ENCODE data around the gene CMC2. TPM values are rescaled to one million over a fixed set of nuclear protein-coding genes. Genes with fewer than 3 reads are reported as not detected.

Gene CMC2
- total RNA-seq = 130 TPM
- long read RNA-seq, full-length matches to known transcripts = 31 of 48 reads
- long read RNA-seq, partial matches to known transcripts = 0 of 48 reads
- long read RNA-seq, other reads (novel, unspliced or antisense) = 17 of 48 reads

DNA sequence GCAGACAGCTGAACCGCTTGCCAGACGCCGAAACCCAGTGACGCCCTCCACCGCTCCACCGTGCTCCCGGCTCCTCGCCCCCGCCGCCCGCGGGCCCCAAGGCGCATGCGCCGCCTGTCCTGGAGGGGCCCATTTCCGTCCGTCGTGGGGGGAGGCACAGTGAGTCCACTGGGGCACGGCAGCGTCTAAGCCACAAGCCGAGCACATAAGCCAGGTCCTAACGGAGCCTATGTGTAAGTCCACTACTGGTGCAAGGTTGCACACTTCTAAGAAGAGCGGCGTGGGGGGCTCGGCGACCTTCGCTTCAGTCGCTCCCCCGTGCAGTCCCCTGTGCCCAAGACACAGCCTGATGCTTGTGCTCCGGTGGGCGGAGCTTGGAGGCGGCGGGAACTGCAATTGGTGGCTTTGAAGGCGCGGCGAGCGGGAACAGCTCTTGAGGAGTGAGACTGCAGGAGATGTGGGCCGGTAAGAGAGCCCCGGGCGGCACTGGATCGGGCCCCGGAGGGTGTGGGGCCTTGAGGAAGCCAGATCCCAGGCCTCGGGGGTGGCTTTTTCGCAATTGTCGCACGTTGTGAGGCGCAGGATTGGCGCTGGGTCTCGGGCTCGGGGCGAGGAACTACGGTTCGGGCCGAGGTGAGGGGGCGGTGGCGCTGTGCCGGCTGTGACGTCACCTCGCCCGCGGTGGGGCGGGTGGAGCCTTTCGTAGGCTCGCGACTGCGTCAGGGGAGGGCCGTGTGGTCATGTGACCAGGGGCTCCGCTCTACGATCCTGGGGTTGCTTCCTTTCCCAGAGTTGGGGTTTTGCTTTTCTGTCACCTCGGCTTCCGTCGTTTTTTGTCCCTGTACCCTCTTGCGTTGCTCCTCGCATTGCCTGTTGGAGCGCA lies at the start of gene CMC2, which contains the start of gene CENPN:
TSS of gene CMC2 (minus strand) at position 73 of the 883 bp plus-strand sequence. CDS start 9,491 bp downstream, outside the sequence.
TSS of gene CENPN (plus strand) at position 402 of the 883 bp plus-strand sequence. CDS start 4,726 bp downstream, outside the sequence.
- DNase-seq (ENCODE audit: missing footprints) (peak; percentile 99), ATAC-seq (peak; percentile 97)
- intact Hi-C loops (cut with DNase I) = loop anchor here (2.0 to 10.0 kb wide), 2 partner anchors 70 to 728 kb away; partner anchors contain the start of gene C16orf46

DNA sequence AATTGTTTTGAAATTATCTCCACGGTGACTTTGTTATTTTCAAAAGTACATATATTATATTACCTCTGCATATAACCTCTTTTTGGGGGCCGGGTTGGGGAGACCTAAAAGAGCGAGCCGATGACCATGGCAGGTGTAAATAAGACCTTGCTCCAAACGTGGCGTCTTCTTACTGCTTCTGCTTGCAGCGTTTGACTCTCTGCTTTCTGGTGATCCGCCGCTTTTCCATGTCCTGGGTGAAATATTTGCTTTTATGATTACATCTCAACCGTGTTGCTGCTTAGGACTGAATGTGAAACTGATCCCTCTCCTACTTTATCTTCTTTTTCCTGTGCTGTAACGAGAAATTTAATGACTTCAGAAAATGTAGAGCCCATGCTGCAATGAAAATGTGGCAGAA lies 47.1 kb upstream of the CMC2 start:
- intact Hi-C loops (cut with DNase I) = no loop called here
- ATAC-seq = no peak
- DNase-seq (ENCODE audit: missing footprints) = no peak

DNA sequence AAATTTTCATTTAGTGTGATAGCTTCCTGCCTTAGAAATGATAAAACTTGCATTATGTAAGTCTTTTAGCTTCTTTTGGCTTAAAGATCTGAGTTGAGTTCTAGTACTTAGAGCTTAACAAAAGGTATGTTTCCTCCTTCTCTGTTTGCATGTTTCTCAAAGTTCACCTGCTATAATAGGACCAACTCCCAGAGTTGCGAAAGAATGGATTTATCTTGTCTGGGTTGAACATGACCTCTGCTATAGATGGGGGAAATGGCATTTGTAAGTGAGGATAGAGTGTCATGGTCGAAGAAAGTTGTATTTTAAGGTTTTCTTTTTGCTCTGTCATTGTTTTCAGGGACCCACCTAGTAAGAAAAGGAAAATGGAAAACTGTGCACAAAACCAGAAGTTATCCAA lies 36.1 kb upstream of the CMC2 start:
- intact Hi-C loops (cut with DNase I) = no loop called here
- ATAC-seq = no peak

DNA sequence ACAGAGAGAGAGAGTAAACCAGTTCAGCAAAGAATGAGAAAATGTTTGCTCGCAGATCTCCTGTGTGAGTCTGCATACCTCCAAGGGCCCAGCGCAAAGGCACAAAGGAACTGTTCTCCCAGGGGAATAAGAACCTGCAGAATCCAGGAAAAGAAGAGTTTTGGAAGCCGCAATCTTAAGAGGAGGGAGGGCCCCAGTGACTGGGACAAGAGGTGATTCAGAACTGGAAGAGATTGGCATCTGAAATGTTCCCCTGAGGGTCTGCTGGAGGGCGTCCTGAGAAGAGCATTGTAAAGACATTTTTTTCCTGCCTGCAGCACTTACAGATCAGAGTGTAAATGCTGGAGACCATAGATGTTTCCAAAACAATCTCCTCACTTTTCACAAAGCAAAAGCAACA lies 35.0 kb upstream of the CMC2 start:
- DNase-seq (ENCODE audit: missing footprints) (no peak), ATAC-seq (no peak)
- intact Hi-C loops (cut with DNase I) = no loop called here

More for the DNA sequence above, 36.1 kb upstream of the CMC2 start:
- DNase-seq (ENCODE audit: missing footprints) = no peak

DNA sequence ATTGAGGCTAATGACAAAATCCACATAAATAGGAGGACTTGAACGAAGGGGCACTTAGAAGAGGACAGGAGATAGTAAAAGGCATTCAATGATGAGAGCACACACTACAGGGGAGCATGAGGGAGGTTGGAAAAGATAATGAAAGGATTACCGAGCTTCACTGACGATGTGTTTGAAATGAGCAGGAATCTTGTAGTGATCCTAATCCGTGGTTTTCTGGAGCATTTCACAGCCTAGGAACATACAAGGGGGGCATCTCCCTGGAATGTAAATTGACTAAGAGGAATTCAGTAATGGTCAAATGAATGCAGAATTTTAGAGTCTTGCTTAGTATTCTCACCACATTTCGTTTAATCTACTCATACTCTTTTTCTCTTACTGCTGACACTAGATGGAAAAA lies 34.2 kb upstream of the CMC2 start:
- no peak for DNase-seq (ENCODE audit: missing footprints)
- intact Hi-C loops (cut with DNase I) = no loop called here
- ATAC-seq = no peak

DNA sequence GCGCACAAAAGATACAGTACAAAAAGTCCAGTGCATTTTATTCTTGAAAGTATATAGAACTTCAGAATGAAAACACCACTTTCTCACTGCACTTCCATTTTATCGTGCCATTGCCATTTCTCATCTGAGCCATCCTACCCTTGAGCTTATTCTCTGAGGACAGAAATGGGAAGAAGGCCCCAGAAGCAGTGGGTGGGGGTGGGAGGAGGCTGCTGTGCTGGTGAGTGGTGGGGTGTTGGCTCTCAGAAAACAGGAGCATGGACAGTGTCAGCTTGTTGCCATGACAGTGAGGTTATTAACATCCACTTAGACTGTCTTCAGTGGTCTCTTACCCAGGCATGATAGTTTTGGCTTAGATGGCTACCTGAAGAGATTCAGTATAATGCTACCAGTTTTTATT lies 33.4 kb upstream of the CMC2 start:
- DNase-seq (ENCODE audit: missing footprints) (no peak), ATAC-seq (no peak)
- intact Hi-C loops (cut with DNase I) = no loop called here

DNA sequence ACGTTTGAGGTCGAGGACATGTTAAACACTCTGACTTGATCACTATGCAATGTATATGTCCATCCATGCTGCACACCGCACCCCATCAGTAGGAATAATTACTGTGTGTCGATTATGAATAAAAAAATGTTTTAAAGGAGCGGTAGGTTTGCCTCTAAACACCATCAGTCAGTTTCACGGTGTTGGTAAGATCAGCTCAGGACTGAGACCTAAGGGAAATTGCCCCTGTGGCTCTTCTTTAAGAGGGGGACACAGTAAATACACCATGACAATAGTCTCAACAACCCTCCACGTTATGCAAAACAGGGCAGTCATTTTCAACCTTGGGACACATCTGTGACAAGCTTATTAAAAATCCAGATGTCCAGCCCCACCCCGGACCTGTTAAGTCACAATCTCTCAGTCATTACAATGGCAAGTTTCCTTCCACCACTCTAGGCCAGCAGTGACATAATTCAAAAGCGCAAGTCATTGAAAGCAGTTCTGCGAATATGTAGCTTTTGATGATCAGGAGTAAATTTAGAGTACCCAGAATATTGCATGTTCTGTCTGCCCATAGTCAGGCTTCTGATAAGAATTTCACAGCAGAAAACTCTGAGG lies 30.2 kb upstream of the CMC2 start:
- intact Hi-C loops (cut with DNase I) = loop anchor here (2.0 to 10.0 kb wide), 3 partner anchors 40 to 280 kb away; partner anchors contain the start of gene C16orf46
- ATAC-seq (no peak), DNase-seq (ENCODE audit: missing footprints) (no peak)

DNA sequence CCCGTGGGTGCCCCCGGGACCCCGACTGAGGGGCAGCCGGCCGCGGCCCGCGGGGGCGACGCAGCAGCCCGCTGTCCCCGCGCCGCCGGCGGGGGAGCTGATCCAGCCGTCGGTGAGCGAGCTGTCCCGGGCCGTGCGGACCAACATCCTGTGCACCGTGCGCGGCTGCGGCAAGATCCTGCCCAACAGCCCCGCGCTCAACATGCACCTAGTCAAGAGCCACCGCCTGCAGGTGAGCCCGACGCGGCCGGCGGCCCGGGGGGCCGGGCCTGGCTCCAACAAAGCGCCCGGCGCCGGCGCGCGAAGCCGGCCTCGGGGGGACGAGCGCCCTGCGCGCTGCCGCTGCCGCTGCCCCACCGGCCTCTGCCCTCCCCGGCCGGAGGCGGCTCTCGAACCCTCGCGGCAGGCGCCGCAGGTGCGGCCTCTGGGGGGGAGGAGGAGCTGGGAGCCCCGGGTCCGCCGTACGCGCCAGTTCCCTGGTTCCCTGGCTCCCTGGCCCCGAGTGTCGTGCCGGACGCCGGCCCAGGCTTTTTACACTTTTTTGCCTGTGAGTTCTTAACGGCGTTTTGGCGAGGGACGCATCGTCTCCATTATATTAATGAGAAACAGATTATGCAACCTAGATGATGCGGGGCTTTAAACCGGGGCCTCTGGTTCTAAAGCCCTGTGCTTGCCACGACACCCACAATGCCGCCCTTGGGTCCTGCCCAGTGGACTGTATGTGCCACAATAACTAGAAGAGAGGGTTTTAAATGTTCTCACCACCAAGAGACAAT lies 29.5 kb upstream of the CMC2 start:
- ATAC-seq = peak; percentile 30
- intact Hi-C loops (cut with DNase I) = loop anchor here (1.0 to 10.0 kb wide), 4 partner anchors 41 to 702 kb away; partner anchors contain the start of gene C16orf46

DNA sequence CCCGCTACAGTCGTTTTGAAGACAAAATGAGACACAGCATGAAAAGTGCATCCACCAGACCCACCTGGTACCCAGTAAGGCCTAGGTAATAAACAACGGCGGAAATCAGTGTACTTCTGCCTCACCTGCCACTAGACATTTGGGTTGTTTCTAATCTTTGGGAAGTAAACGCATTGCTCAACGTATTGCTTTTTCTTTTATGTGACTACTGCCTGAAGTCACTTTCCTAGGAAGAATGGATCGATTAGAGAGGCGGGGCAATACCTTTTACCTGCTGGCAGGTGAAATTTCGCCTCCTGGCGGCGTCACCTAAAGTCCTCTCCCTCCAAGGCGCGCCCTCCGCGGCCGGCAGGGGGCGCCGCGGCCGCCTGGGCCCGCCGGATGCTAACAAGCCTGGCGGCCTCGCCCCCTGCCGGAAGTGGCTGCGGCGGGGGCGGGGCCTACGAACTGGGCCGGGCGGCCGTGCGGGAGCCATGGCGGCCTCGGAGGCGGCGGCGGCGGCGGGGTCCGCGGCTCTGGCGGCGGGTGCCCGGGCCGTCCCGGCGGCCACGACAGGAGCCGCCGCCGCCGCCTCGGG lies 28.8 kb upstream of the CMC2 start, which contains the start of gene ATMIN:
TSS of gene ATMIN (plus strand) at position 445 of the 577 bp plus-strand sequence. CDS start at position 474, 29 bp downstream.
- intact Hi-C loops (cut with DNase I) = loop anchor here (1.0 to 10.0 kb wide), 3 partner anchors 149 to 703 kb away; no protein-coding TSS in a partner anchor
- peak; percentile 98 for ATAC-seq
- DNase-seq (ENCODE audit: missing footprints) = peak; percentile 96

More for the DNA sequence above, 29.5 kb upstream of the CMC2 start:
- peak; percentile 75 for DNase-seq (ENCODE audit: missing footprints)

DNA sequence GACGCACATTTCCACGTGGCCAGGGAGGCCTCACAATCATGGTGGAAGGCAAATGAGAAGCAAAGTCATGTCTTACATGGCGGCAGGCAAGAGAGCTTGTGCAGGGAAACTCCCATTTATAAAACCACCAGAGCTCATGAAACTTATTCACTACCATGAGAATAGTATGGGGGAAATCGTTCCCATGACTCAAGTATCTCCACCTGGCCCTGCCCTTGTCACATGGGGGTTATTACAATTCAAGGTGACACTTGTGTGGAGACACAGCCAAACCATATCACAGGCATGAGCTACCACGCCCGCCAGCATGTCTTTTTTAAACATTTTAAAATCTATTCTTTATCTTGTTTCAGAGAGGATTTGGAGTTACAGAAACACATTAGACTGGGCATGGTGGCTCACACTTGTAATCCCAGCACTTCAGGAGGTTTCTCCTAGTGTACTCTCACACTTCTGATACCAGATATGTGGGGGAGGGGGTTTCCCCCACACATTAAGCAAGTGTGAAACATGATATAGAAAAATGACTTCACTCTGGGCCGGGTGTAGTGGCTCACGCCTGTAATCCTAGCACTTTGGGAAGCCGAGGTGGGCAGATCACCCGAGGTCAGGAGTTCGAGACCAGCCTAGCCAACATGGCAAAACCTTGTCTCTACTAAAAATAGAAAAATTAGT lies 23.4 kb upstream of the CMC2 start:
- intact Hi-C loops (cut with DNase I) = loop anchor here (10.0 kb wide), 1 partner anchor 155 kb away; no protein-coding TSS in a partner anchor
- DNase-seq (ENCODE audit: missing footprints) (no peak), ATAC-seq (no peak)

DNA sequence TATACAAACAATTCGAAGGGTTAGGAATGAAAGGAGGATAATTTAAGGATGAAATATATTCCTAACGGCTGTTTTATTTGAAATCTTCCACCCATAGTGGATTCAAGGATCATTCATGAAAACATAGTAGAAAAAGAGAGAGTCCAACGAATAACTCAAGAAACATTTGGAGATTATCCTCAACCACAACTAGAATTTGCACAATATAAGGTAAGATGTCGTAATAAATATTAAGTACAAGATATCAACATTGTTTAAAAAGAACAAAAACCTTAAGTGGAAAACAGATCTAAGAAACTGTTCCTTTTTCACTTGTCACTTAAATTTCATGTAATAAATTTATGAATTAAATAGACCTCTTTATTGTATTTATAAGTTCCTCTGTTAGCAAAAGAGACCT lies 19.7 kb upstream of the CMC2 start:
- intact Hi-C loops (cut with DNase I) = no loop called here
- DNase-seq (ENCODE audit: missing footprints) (no peak), ATAC-seq (no peak)

DNA sequence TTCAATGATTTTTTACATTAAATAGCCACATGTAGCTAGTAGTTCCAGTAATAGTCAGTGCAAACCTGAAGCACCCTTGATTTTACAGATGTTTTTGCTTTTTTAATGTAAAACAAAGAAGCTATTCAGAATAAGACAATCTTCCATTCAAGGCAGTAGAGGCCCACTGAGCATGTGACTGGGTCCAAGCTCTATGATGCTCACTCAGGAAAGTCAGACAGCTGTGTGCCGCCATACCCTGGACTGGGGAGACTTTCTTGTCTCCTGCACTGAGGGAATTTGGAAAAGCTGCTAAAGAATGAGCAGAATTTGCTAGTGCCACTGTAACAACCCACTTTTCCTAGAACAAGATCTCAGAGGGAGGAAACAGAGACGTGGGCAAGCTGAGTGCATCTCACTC lies 11.8 kb upstream of the CMC2 start:
- no peak for DNase-seq (ENCODE audit: missing footprints)
- ATAC-seq = no peak
- intact Hi-C loops (cut with DNase I) = no loop called here

DNA sequence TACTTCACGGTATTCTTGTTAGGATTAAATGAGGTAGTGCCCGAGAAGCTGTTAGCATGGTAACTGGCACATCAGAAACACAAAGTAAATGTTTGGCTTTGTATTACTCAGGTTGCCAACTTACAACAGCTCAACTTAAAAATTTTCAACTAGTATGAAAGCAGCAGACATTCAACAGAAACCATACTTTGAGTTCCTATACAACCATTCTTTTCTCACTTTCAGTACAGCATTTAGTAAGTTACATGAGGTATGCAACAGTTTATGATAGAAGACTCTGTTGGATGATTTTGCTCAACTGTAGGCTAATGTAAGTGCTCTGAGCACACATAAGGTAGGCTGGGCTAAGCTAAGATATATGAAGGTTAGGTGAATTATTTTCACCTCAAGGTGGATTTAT lies 8.0 kb upstream of the CMC2 start:
- DNase-seq (ENCODE audit: missing footprints) (no peak), ATAC-seq (no peak)
- intact Hi-C loops (cut with DNase I) = no loop called here

DNA sequence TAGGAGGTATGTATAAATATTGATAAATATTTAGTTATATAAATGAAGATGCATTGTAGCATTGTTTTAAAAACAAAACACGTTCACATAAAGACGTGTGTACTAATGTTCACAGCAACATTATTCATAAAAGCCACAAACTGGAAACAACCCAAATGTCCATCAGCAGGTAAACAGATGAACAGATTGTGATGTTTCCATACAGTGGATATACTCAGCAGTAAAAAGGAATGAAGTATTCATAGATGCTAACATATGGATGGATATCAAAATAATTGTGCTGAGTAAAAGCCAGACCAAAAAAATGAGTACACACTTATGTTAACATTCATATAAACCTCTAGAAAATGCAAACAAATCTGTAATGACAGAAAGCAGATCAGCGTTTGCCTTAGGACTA lies 6.3 kb upstream of the CMC2 start:
- DNase-seq (ENCODE audit: missing footprints) = no peak
- intact Hi-C loops (cut with DNase I) = no loop called here
- no peak for ATAC-seq

DNA sequence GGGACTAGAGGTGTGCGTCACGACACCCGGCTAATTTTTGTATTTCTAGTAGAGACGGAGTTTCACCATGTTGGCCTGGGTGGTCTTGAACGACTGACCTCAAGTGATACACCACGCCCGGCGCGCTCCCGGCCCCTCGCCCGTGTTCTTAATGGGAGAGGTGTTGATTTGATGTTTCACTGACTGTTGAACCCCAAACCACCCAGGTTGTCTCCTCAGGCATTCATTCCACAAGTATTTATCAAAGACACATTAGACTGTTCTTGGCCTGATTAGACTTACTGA lies 1.8 kb upstream of the CMC2 start:
- ATAC-seq (no peak), DNase-seq (ENCODE audit: missing footprints) (no peak)
- intact Hi-C loops (cut with DNase I) = loop anchor here (10.0 kb wide), 1 partner anchor 726 kb away; no protein-coding TSS in a partner anchor

DNA sequence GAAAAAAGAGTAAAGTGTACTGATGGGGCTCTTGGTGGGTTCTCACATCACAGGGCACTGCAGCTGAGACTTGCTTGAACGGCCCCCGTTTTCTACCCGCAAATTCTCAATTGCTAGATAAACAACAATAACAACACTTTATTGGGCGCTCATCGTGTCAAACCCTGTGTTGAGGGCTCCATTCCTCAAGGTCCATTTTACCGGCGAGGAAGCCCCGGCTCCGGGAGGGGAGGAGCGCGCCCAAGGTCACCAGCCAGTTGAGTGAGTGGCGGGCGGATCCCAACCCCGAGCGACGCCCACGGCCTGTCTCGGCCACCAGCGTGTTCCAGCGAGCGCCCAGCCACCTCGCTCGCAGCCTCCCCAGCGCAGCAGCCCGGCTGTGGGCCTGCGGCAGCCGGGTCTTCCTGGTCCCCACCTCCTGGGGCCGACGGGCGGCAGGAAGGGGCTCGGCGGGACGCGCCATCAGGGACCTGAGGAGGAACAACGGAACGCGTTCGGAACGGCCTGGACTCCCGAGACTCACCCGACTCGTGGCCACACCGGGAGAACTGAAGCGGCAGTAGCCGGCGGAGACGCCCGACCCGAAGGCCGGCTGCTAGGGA lies 373 bp downstream of the CMC2 start:
- ATAC-seq = peak; percentile 67
- intact Hi-C loops (cut with DNase I) = loop anchor here (2.0 to 10.0 kb wide), 2 partner anchors 70 to 728 kb away; partner anchors contain the start of gene C16orf46

DNA sequence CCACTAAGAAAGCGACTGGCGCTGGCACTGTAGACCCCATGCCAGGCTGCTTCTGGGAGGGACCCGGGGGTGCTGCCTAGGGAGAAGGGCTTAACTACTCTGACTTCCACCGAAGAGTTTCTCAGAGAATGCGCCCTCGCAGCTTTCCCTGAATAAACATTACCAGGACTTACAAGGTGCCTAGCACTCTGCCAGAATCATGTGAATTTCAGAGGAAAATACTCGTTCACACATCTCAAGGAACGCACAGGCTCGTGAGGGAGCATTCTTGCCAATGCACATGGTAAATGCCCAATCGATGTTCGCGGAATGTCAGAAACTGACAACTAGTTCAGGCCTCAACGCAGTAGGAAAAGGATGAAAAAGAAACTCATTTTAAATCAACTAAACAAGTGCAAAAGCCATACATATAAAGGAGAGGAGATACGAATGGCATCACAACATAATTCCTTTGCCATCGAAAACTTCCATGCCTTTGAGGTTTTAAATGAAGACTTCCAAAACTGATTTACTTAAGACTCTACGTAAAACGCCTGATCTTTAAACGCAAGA lies 999 bp downstream of the CMC2 start:
- ATAC-seq (no peak), DNase-seq (ENCODE audit: missing footprints) (no peak)
- intact Hi-C loops (cut with DNase I) = loop anchor here (2.0 to 10.0 kb wide), 2 partner anchors 71 to 729 kb away; partner anchors contain the start of gene C16orf46

More for the DNA sequence above, 373 bp downstream of the CMC2 start:
- DNase-seq (ENCODE audit: missing footprints) = peak; percentile 91

Measured in Right ventricle myocardium inferior (tissue), 1 donor.